GM18517 (cell line): ENCODE data around the gene COL19A1.
"Not testable (repeated sequence)": the region's sequence is repeated elsewhere in the genome, so short reads cannot be mapped to it uniquely, and the experiment has no call there.

ENCODE experiments used
- ATAC-seq: cut with Tn5 transposase; IDR thresholded peaks from one replicate; pipeline ENCODE4 v1.9.1; 2021; ENCODE audit warnings: mild to moderate bottlenecking, moderate library complexity; ENCODE audit not compliant: unreplicated experiment

Gene COL19A1

DNA sequence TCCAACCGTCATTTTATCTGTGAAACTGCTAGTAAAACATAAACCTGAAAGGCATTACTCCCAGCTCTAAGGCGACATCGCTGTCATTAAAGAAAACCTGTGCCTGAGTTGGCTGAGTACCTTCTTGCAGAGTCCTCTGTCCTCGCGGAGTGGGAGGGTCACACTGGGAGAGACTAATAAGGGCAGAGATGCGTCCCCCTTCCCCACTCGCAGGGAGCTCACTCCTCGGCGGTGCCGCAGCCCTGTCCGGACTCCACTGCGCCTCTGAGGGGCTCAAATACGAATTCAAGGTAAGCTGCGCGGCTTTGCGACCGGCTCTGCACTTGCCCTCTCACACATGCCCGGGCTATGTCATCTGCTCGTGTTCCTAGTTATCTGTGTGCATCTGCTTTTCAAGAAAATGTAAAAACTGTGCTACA is at the start of gene COL19A1:
TSS of gene COL19A1 (plus strand) at position 206 of the 419 bp plus-strand sequence. CDS start 13,012 bp downstream, outside the sequence.
- peak; percentile 67 for ATAC-seq

DNA sequence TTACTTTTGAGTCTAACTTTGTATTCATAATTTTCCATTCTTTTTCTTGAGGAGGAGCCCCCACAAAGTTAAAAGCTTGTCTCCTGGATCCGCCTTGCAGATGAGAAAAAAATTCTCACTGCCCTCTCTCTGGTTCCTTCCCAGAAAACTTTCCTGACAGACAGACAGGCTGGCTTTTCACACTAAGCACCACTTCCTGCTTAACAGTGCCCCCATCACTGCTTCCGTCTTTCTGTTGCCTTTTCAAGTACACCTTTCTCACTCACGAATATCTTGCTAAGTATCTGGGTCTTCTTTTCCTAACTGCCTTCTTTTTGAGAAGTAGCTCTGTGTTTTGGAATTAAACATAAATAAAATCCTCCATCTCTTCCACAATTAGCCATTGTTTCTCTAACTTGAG is 49.8 kb upstream of the COL19A1 start:
- no peak for ATAC-seq

DNA sequence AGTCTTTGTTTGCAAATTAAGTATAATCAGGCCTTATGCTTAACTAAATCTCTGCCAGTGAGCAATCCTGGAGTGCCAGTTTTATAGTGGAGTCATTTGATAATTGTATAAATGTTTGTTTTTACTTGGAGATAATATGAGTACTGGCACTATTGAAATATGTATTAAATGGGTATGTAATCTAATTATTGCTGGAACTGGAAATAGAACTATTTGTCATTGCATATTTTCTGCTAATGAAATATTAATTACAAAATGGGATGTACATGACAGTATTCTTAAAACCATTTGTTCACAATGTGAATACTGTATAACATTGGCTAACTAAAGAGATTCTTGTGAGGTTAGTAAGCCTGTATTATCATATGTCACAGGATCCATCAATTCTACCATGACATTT is 49.0 kb upstream of the COL19A1 start:
- no peak for ATAC-seq

DNA sequence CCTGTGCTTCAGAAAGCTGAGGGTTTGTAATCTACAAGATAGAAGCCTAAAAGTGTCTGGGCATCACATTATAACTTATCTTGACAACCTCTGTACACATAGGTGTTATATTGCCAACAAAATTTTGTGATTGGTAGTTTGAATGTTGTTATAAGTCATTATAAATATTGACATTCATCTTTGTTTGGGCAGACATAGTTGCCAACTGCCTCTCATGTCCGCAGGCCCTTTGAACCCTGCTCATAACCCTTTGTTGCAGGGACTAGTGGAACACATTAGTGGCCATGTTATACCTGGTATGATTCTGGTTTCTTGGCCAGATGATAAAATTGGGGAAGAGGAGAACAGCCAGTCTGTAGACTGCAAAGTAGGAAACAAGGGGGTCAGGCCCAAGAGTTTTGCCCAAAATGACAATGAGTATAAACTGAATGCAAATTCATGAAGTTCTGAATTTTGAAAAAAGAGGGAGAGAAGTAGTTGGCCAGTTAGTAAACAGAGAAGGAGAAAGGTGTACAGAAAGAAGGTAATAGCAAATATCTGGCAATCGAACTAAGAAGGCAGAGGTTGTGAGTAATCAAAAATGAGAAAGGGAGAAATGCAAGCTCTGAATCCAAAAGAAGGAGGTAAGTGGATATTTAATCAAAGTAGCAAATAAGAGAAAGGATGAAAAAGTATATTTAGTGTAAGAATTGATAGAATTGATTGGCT is 48.0 kb upstream of the COL19A1 start:
- no peak for ATAC-seq

DNA sequence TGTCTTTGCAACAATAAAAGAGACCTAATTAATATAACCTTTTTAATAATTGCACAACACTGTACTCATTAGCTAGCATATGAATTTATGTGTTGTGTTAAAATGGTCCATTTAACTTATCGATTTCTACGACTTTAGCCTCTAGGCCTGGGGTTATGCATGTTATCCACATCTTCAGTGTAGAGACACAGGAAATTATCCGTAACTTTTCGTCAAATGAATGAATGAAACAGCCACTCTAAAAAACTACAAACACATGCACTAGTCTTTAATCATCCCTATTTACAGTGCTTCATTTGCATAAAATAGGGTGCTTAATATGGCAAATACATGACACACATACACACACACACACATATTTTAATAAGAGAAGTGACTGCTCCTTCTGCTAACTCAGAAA is 47.2 kb upstream of the COL19A1 start:
- ATAC-seq, result no peak

DNA sequence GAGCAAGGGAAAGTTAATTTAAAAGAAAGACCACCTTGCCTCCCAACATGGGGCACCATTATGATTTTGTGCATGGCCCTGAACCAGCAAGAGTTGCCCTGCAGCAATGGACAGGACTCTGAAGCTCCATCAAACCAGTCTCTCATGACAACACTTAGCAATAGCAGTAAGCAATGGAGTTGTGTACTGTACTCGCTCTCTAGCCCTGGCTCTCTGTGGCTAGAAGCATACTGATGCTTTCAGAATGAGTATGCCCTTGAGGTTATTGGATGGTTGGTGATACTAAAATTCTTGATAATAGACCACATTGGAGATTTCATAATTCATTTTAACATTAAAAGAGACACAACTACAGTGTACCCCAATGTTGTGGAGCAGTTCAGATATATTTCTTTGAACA is 46.3 kb upstream of the COL19A1 start:
- no peak for ATAC-seq

DNA sequence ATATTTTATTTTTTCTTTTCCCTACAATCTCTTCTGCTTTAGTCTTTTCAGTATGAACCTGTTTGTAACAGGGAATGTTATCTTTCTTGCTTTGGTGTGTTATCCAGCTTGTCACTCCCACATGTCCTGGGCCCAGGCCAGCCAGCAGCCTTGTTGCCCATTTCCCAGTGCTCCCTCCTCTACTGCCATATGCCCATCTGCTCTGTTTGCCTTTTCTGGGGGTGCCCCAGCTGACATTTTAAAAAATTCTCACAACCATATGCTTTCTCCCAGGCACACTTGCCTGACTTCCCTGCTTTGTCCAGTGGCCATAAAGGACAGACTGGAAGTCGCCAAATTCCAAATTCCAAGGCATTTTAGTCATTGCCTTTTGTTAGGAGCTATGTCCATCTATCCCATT is 45.9 kb upstream of the COL19A1 start:
- no peak for ATAC-seq

DNA sequence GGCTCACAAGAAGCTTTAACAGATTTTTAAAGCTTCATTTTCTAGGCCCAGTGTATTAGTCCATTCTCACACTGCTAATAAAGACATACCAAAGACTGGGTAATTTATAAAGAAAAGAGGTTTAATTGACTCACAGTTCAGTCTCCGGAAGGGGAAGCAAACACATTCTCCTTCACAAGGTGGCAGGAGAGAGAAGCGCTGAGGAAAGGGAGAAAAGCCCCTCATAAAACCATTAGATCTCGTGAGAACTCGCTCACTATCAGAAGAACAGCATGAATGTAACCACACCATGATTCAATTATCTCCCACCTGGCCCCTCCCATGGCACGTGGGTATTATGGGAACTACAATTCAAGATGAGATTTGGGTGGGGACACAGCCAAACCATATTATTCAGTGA is 42.0 kb upstream of the COL19A1 start:
- not testable (repeated sequence) for ATAC-seq

DNA sequence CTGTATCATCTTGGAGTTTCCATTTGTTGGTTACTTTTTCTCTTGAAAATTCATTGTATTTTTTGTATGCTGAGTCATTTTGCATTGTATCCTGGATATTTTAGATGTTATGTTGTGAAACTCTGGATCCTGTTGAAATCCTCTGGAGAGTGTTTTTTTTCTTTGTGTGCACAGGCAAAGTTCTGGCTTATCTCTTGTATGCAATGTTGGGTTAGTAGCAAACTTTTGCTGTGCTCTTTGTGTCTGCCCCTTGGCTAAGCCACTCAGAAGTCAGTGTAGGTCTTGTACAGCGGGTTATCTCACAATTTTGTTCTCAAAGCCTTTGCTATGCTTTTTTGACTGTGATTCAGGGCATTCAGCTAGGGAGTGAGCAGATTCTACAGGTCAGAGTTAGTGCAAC is 40.5 kb upstream of the COL19A1 start:
- ATAC-seq, result no peak

DNA sequence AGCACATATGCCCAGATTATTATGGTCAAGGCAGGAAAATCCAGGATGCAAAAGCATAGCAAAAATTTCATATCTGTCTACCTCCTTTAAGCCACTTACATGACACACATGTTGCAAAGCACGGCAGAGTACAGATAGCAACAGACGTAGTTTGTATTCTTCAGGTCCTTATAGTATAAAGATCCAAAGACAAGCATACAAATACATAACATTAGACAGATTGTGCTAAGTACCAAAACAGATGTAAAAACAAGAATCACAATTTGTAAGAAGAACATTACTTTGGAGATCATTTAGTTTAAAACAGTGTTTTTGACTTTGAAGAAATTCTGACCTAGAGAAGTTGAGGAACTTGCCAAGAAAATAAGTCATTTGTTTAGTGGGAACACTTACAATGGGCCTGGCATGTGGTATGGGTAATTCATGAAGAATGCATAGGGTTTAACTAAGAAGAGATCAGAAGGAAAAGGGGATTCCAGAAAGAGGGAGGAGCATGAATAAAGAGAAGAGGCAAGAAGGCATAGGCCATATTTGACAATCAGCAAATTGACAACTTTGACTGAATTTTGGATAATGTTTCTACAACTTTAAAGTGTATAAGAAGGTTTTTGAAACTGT is 39.0 kb upstream of the COL19A1 start:
- ATAC-seq, result no peak

DNA sequence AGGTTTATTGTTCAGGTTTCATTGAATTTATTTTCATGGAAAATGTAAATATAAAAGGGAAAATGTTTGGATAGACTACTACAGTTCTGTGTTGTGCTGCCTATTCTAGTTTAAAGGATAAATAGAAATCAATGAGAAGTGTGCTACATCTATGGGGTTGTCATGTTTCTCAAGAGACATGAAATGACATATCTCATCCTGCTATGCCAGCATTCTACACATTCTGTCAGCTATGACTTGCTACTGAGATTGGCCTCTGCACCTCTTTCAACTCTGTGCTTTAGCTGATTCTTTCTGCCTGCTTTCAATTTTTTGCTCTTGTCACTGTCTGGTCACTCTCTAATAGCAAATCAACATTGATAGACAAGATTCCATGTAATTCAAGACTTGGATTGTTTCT is 33.8 kb upstream of the COL19A1 start:
- ATAC-seq, result no peak

DNA sequence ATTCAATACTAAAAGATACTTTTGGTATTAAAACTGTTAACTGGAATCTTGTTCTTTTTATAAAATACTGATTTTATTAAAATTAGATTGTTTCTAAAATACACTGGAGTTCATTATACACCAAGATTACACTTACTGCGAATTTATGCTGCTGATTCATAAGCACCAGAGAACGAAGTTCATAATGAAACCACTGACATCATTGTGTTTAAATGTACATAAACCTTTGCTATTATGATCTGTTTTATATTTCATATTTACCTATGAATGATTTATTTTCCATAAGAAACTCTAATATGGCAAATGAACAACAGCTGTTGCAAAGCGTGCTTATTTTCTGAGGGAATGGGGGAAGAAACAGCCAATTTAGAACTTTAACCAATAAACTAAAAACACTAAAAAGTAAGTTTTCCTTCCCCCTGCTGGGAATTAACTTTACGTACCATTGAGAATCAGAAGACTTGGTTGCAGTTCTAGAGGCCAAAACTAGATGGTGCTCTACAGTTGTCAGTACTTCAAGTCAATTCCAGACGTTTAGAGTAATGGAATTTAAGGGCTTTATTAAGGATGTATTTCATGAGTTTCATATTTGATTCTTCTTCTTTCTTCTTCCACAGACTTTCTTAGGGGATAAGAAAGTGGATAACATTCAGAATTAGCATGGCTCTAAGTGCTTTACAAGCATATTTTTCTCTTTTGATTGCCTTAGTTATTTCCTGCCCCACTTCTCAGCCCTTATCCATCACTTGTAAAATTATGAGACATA is 30.8 kb upstream of the COL19A1 start:
- ATAC-seq, result peak; percentile 77

DNA sequence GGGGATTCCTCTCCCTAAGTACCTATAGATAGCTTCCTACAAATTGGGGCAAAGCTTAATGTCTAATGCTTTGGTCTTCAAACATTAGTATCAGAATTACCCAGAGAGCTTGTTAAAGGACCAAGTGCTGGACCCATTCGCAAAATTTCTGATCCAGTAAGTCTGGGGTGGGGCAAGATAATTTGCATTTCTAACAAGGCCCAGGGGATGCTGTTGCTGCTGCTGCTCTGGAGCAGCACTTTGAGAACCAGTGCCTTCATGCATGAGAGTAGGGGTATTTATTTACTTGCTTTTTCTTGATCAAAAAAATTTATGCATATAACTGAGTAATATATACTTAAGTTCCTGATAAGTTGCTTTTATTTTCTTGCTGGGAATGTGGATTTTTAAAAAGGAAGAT is 24.5 kb upstream of the COL19A1 start:
- ATAC-seq, result no peak

DNA sequence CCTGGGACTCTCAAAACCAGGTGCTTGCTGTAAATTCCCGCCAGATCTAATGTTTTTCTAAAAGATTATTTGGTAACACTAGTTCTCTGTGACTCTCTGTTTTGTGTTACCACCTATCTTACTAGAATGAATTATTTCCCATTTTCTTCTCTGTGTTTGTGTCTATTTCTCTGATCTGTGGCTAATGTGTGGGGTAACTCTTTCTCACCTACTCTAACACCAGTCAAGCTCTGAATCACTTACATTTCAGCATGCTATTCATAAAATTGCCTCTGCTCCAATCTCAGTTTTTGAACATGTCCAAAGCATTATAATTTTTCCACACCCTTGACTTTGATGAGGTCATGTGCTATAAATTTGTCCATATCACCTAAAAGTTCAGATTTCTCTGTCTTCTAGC is 23.2 kb upstream of the COL19A1 start:
- no peak for ATAC-seq

DNA sequence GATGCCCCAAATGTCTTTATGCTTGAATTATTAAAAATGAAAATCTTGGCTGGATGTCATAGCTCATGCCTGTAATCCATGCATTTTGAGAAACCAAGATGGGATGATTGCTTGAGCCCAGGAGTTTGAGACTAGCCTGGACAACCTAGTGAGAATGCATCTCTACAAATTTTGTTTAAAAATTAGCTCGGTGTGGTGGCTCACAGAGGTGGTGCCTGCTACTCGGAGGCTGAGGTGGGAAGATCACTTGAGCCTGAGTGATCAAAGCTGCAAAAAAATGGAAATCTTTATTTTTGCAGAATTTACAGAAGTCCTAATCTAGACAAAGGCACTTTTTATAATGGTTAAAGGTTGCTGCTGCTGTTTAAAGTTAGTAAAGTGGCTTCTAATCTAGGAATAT is 20.0 kb upstream of the COL19A1 start:
- ATAC-seq, result no peak

DNA sequence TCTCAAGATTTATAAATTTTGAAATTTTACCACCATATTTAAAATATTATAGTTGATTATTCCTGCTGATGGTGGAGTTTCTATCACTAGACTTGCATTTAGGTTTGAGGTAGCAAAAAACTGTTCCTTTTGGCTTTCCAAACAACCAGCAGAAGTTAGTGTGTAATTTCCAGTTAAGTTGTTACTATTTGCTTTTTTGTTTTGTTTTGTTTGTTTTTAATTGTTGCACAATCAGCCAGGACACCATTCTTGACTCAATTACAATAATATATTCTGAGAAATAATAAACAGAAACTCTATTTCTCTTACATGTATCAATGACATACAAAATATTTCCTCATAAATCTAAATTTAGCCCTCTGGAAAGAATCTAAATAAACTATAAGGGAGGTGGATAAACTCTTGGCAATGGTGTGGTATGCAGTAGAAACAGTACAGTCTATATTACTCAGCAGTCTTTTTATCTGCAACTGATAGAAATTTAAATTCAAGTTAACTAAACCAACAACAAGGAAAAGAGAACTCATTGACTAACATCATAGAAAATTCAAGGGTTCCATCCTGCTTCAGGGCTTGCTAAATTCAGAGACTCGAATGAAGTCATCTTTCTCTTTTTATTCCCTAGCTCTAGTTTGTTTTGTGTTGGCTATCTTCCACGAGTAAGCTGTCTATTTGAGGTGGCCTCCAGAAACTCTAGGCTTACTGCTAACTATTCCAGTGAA is 19.4 kb upstream of the COL19A1 start:
- ATAC-seq, result no peak

DNA sequence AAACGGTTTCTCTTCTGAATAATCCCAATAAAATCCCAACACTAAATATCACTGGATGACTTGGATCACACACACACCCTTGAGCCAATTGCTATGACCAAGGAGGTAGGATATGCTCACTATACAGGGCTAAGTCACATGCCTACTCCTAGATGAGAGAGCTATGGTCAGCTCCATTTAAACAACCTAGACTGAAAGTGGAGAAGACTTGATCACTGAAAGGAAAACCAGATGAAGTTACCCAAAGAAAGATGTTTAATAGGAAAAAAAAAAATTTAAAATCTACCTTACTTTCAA is 18.9 kb upstream of the COL19A1 start:
- ATAC-seq, result no peak

DNA sequence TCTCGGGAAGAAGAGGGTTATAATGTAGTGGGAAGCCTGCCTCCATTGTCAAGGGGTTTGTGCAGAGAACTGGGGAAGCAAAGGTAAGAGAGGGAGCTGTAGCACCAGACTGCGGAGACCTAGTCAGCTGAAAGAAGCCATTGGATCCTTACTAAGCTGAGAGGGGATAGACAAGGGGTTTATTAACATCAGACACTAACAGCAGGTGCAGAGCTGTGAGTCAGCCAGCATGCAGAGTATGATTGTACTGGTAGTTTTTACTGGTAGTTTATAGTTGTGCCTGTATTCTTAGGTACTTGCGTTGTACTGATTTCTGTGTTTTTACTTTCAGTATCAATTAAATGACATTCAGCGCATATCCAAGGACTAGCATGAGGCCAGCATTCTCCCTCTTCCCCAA is 17.8 kb upstream of the COL19A1 start:
- no peak for ATAC-seq

DNA sequence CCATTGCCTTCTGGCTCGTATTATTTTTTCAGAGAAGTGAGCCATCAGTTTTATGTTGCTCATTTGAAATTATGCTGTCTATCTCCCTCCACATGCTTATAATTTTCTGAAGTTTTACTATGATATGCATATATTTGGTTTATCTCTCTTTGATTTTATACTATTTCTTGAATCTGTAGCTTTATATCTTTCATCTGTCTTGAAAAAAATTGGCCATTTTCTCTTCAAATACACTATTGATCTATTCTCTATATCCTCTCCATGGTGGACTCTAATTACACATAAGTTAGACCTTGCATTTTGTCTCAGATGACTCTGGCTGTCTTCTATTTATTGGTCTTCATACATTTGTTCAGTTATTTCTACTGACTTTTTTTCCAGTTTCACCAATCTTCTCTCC is 13.7 kb upstream of the COL19A1 start:
- no peak for ATAC-seq

DNA sequence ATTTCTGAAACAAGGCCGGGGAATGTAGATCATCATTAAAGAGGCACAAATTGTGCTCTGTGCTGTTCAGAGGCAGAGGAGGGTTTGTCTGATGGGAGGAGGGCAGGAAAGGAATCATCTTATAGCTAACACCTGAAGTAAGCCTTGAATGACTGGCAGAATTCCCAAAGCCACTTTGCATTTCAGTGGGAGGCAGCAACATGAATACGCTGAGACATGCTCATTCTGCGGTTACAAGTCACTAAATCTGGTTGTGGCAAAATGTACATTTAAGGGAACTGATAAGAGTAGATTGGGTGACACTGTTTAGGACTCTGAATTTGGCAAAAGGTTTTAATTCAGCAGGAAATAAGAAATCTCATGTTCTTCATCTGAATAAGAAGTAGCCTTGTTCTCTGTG is 4.4 kb upstream of the COL19A1 start:
- no peak for ATAC-seq

DNA sequence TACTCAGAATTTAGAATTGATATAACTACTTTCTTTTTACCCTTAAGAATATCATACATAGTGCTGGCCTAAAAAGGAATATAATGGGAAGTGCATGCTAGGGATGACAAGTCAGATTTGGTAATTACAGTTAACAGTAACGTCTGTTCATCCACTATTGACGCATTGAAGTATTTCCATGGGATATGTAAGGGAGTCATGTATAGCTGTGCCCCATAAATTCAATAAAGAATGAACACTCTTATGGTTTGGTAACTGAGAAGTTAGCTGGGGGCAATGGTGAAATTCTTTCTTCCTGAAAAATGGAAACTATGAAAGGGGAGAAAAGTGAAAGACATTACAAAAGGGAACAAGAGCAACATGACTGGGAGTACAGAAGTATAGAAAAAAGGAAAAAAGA is 2.6 kb upstream of the COL19A1 start:
- no peak for ATAC-seq

DNA sequence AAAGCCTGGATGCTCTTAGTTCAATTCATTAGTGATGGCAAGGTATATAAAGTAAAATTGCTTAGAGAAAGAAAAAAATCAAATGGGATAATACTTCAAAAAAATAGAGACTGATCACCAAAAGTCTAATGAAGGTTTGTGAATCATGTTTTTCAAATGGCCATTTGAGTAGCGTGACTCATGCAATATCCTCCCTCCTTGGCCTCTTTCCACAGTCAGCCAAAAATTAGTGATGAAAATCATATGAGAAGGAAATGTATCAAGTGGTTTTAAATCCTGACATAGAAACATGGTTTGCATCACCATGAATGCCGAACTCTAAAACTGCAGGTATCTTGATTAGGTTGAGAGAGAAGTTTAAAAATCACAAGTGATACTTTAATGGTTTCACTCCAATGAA is 1.2 kb upstream of the COL19A1 start:
- no peak for ATAC-seq
